Right lobe of liver (tissue), 6 donors: ENCODE measurements around the gene MAGEB16. TPM values are rescaled to one million over a fixed set of nuclear protein-coding genes. Genes with fewer than 3 reads are reported as not detected.

ENCODE experiments used
- ATAC-seq, 4 donors: fragments of 200-7000 bp; cut with Tn5 transposase; one replicate each; pipeline ENCODE4 v1.9.1; 2020; ENCODE audit warnings: mild to moderate bottlenecking in 4 of 4, moderate library complexity in 4 of 4
- DNase-seq, 3 donors: peaks; one replicate each; pipeline ENCODE4 v3.0.0-alpha.2; 2020
- H3K27ac ChIP-seq, 3 donors: fragments of 200-600 bp; one replicate each; pipeline ENCODE4 v1.8.0; 2022
- H3K27me3 ChIP-seq, 2 donors: fragments of 200-600 bp; one replicate each; pipeline ENCODE4 v1.8.0; 2022
- H3K36me3 ChIP-seq, 4 donors: fragments of 200-600 bp; sonication (generic) in 1 of 4; one replicate each; pipeline versions ENCODE4 v1.5.1 to v1.8.0; 2017 to 2022; ENCODE audit warnings: control low read depth in 1 of 4
- H3K4me1 ChIP-seq, 4 donors: fragments of 200-600 bp; sonication (generic) in 1 of 4; one replicate each; pipeline versions ENCODE4 v1.5.1 to v1.8.0; 2017 to 2022; ENCODE audit warnings: control low read depth in 1 of 4
- H3K4me3 ChIP-seq, 3 donors: fragments of 200-600 bp; one replicate each; pipeline ENCODE4 v1.8.0; 2022
- H3K9me3 ChIP-seq, 4 donors: fragments of 200-600 bp; sonication (generic) in 1 of 4; one replicate each; pipeline versions ENCODE4 v1.5.1 to v1.8.0; 2017 to 2022; ENCODE audit warnings: control low read depth in 1 of 4
- POLR2A ChIP-seq: fragments of 450-650 bp; IDR thresholded peaks from one replicate; pipeline ENCODE4 v1.6.1; 2017; ENCODE audit warnings: antibody characterized with exemption, mild to moderate bottlenecking
- WGBS: methylation state at CpG from one replicate; pipeline ENCODE4 v1.1.6; 2018; ENCODE audit warnings: low coverage, low lambda C conversion rate; ENCODE audit not compliant: insufficient coverage; ENCODE audit errors: missing lambda C conversion rate; 5-methylcytosine and 5-hydroxymethylcytosine counted together
- intact Hi-C, 2 donors: fragments of 100-400 bp; cut with DNase I; formaldehyde crosslinking; loops; one replicate each; pipeline versions ENCODE4 v1.11.2 to v1.14.1; 2022
- long read RNA-seq: library from polyadenylated mRNA; unstranded; transcript quantifications from one replicate; pipeline ENCODE4 v2.0.0, GENCODE V29; 2019
- total RNA-seq, 6 experiments: library from RNA; depleted of rRNA in 2 of 6; stranded (reverse); fragments of >200 nt in 2 of 6; fragmentation: NEBNext Ultra II Directional in 3 of 6; extraction: Animal tissue kit (Norgen Biotek cat#: 25700) in 3 of 6; gene quantifications; one replicate each; pipeline versions ENCODE4 v1.1.0 to v1.2.4, GENCODE V29; 2016 to 2023
- TF ChIP-seq, protein P1 (sequence below), 4 donors: fragments of 200-600 bp in 3 of 4; fragments of 450-650 bp in 1 of 4; IDR thresholded peaks; one replicate each; pipeline versions ENCODE4 v1.5.1 to v1.8.0; 2016 to 2022; ENCODE audit warnings: antibody characterized with exemption in 4 of 4, mild to moderate bottlenecking in 2 of 4
- donor health status: DM: no; HTN: yes; CAD: no.
- donor health status: DM: no; HTN: no; CAD: no.
- donor health status: DM: no; HTN: no; CAD: no.
- donor health status: DM: no; HTN: yes; CAD: no.
- donor health status: DM: no; HTN: yes; CAD: no.

Gene MAGEB16
- not detected for total RNA-seq
- long read RNA-seq = 0 reads

GRCh38 chrX:35798042-35798441 lies at the start of gene MAGEB16:
TSS of gene MAGEB16 (plus strand) at chrX:35798342. CDS start at chrX:35802197, 3,855 bp downstream.
- Histone ChIP-seq H3K27ac (no peak within 1 kb of the TSS), H3K4me3 (no peak within 1 kb of the TSS), H3K27me3 (no peaks in the 10 kb centered on the region), H3K36me3 (no peaks in the 10 kb centered on the region), H3K9me3 (no peaks in the 10 kb centered on the region), H3K4me1 (no peaks in the 10 kb centered on the region)
- WGBS = 85% methylated on average over 13 of the region's 15 CpGs
- TF ChIP-seq, protein P1, sequence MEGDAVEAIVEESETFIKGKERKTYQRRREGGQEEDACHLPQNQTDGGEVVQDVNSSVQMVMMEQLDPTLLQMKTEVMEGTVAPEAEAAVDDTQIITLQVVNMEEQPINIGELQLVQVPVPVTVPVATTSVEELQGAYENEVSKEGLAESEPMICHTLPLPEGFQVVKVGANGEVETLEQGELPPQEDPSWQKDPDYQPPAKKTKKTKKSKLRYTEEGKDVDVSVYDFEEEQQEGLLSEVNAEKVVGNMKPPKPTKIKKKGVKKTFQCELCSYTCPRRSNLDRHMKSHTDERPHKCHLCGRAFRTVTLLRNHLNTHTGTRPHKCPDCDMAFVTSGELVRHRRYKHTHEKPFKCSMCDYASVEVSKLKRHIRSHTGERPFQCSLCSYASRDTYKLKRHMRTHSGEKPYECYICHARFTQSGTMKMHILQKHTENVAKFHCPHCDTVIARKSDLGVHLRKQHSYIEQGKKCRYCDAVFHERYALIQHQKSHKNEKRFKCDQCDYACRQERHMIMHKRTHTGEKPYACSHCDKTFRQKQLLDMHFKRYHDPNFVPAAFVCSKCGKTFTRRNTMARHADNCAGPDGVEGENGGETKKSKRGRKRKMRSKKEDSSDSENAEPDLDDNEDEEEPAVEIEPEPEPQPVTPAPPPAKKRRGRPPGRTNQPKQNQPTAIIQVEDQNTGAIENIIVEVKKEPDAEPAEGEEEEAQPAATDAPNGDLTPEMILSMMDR (IDR thresholded peaks at IDR 0.05) = no peak
- no peak for TF ChIP-seq POLR2A
- no peak for ATAC-seq
- DNase-seq = no peak
- intact Hi-C loops = no loop called here

GRCh38 chrX:35773958-35774564 lies 24.1 kb upstream of the MAGEB16 start:
- DNase-seq = no peak
- Histone ChIP-seq H3K4me1 (no peaks in the 10 kb centered on the region), H3K27me3 (no peaks in the 10 kb centered on the region), H3K27ac (no peak overlapping the region), H3K9me3 (no peaks in the 10 kb centered on the region), H3K36me3 (no peaks in the 10 kb centered on the region), H3K4me3 (no peak overlapping the region)
- peak; percentile 50 to 71 (median 68) for ATAC-seq
- 64% methylated on average over 1 of the region's 1 CpG for WGBS
- intact Hi-C loops = no loop called here
- TF ChIP-seq POLR2A = no peak
- TF ChIP-seq, protein P1 (IDR thresholded peaks at IDR 0.05) = no peak

- Histone ChIP-seq H3K27me3 (peaks cover 0 to 4% of the 10 kb centered on the region in 2 donors), H3K36me3 (no peaks in the 10 kb centered on the region), H3K27ac (no peak overlapping the region), H3K9me3 (no peaks in the 10 kb centered on the region), H3K4me1 (no peaks in the 10 kb centered on the region), H3K4me3 (no peak overlapping the region)
- WGBS = 59% methylated on average over 6 of the region's 6 CpGs
- no peak for DNase-seq
- TF ChIP-seq, protein P1 (IDR thresholded peaks at IDR 0.05) = no peak
- no peak for TF ChIP-seq POLR2A
- intact Hi-C loops = no loop called here
- ATAC-seq = no peak
These were observed 13.1 kb upstream of the MAGEB16 start for GRCh38 chrX:35785075-35785474.

GRCh38 chrX:35786271-35786670 lies 11.9 kb upstream of the MAGEB16 start:
- 57% methylated on average over 2 of the region's 2 CpGs for WGBS
- DNase-seq (no peak), ATAC-seq (no peak)
- Histone ChIP-seq H3K27ac (no peak overlapping the region), H3K9me3 (no peaks in the 10 kb centered on the region), H3K4me1 (no peaks in the 10 kb centered on the region), H3K27me3 (peaks cover 0 to 4% of the 10 kb centered on the region in 2 donors), H3K4me3 (no peak overlapping the region), H3K36me3 (no peaks in the 10 kb centered on the region)
- TF ChIP-seq POLR2A = no peak
- TF ChIP-seq, protein P1 (IDR thresholded peaks at IDR 0.05) = no peak
- intact Hi-C loops = no loop called here
